Measurements from ENCODE around the gene SLK. TPM values are rescaled to one million over a fixed set of nuclear protein-coding genes. Genes with fewer than 3 reads are reported as not detected.

SLK gene
- total RNA-seq, 1 experiment from 2014 or later, result 25.6 TPM

DNA sequence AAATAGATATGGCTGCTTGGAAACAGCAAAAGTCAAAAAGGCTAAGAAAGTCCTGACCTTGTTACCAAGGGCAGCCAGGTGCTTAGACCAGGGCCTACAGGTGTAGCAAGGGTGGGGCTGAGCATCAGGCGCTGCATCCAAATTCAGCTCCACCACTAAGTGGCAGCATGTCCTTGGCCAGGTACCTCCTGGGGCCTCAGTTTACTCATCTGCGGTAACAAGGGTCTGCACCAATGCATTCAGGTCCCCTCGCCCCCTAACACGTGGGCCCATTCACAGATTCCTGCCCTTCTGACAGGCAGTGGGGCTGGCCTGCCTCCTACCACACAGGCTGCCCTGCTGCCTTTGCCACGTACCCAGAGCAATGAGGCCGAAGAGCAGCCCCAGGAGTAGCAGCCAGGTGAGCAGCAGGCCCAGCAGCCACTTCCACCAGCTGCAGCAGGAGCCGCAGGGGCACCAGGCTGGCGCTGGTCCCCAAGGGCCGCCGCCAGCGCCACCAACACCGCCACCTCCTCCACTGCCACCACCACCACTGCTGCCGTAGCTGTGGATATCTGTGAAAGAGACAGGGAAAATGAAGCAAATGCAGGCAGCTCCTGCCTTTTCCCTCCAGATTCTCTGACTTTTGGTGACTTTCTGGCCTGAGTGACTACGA lies 89.8 kb downstream of the SLK start:
- Mint-ChIP-seq H3K4me3 (ENCODE audit: low read depth, unreplicated experiment) (no peak overlapping the region), H3K36me3 (ENCODE audit: insufficient read depth, unreplicated experiment) (no peaks in the 10 kb centered on the region), H3K27ac (ENCODE audit: unreplicated experiment) (no peak overlapping the region), H3K4me1 (ENCODE audit: low read depth, unreplicated experiment) (peaks cover 16% of the 10 kb centered on the region), H3K9me3 (ENCODE audit: low read depth, unreplicated experiment) (no peaks in the 10 kb centered on the region), H3K27me3 (ENCODE audit: unreplicated experiment) (no peaks in the 10 kb centered on the region)
- CTCF ChIA-PET, result no interaction called here
- intact Hi-C loops (cut with micrococcal nuclease; ENCODE audit: unreplicated experiment), result no loop called here
- TF ChIP-seq, protein P1, sequence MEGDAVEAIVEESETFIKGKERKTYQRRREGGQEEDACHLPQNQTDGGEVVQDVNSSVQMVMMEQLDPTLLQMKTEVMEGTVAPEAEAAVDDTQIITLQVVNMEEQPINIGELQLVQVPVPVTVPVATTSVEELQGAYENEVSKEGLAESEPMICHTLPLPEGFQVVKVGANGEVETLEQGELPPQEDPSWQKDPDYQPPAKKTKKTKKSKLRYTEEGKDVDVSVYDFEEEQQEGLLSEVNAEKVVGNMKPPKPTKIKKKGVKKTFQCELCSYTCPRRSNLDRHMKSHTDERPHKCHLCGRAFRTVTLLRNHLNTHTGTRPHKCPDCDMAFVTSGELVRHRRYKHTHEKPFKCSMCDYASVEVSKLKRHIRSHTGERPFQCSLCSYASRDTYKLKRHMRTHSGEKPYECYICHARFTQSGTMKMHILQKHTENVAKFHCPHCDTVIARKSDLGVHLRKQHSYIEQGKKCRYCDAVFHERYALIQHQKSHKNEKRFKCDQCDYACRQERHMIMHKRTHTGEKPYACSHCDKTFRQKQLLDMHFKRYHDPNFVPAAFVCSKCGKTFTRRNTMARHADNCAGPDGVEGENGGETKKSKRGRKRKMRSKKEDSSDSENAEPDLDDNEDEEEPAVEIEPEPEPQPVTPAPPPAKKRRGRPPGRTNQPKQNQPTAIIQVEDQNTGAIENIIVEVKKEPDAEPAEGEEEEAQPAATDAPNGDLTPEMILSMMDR (IDR thresholded peaks at IDR 0.05; ENCODE audit: unreplicated experiment), result no peak
- BruUV-seq (replicated peaks), result no TSS peak
- no peak for DNase-seq

DNA sequence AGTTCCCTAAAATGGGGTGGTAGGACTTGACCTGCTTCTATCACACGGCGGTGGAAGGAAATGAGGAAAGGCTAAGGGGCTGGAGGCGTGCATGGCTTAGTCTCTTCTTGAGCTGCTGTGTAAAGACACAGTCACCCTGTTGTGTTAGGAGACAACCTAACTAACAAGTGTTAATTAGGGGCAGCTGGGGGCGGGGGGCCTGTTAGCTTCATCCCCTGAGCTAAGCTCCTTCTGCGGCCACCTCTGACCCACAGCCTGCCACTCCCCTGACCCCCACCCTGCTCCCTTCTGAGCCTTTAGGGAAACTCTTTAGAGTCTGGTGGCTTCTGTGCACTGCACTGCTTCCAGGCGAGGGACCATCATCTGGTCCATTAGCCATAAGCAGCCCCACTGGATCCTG lies 90.8 kb downstream of the SLK start:
- Mint-ChIP-seq H3K9me3 (ENCODE audit: low read depth, unreplicated experiment) (no peaks in the 10 kb centered on the region), H3K4me1 (ENCODE audit: low read depth, unreplicated experiment) (peaks cover 11% of the 10 kb centered on the region), H3K4me3 (ENCODE audit: low read depth, unreplicated experiment) (no peak overlapping the region), H3K27me3 (ENCODE audit: unreplicated experiment) (no peaks in the 10 kb centered on the region), H3K36me3 (ENCODE audit: insufficient read depth, unreplicated experiment) (no peaks in the 10 kb centered on the region), H3K27ac (ENCODE audit: unreplicated experiment) (no peak overlapping the region)
- TF ChIP-seq, protein P1 (IDR thresholded peaks at IDR 0.05; ENCODE audit: unreplicated experiment), result no peak
- intact Hi-C loops (cut with micrococcal nuclease; ENCODE audit: unreplicated experiment), result no loop called here
- CTCF ChIA-PET, result no interaction called here
- DNase-seq, result no peak
- no TSS peak for BruUV-seq (replicated peaks)

DNA sequence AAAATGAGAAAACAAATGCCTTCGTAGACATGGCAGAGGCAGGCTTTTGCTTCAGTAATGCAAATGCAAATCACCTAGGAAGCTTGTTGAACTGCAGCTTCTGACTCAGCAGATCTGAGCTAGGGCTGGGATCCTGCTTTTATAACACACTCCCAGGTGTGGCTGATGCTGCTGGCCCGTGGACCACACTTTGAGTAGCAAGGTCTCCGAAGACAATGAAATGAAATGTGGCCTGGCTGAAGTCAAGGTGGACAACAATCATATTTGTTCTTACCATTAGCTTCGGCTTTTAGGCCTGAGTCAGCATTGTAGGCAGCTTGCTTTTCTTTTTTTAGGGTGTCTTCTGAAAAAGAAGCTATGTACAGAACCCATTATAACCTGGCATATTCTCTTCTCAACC lies 92.4 kb downstream of the SLK start:
- H3K27me3 Mint-ChIP-seq (ENCODE audit: unreplicated experiment), result no peaks in the 10 kb centered on the region
- no TSS peak for BruUV-seq (replicated peaks)
- H3K36me3 Mint-ChIP-seq (ENCODE audit: insufficient read depth, unreplicated experiment), result no peaks in the 10 kb centered on the region
- peaks cover 3% of the 10 kb centered on the region for H3K4me1 Mint-ChIP-seq (ENCODE audit: low read depth, unreplicated experiment)
- CTCF ChIA-PET, result interaction anchor here (1.0 kb wide), 1 partner anchor 10 kb away, joined by 3 read pairs; no protein-coding TSS in a partner anchor
- DNase-seq, result no peak
- H3K9me3 Mint-ChIP-seq (ENCODE audit: low read depth, unreplicated experiment), result no peaks in the 10 kb centered on the region
- intact Hi-C loops (cut with micrococcal nuclease; ENCODE audit: unreplicated experiment), result no loop called here
- no peak overlapping the region for H3K27ac Mint-ChIP-seq (ENCODE audit: unreplicated experiment)
- no peak overlapping the region for H3K4me3 Mint-ChIP-seq (ENCODE audit: low read depth, unreplicated experiment)
- TF ChIP-seq, protein P1 (IDR thresholded peaks at IDR 0.05; ENCODE audit: unreplicated experiment), result no peak

DNA sequence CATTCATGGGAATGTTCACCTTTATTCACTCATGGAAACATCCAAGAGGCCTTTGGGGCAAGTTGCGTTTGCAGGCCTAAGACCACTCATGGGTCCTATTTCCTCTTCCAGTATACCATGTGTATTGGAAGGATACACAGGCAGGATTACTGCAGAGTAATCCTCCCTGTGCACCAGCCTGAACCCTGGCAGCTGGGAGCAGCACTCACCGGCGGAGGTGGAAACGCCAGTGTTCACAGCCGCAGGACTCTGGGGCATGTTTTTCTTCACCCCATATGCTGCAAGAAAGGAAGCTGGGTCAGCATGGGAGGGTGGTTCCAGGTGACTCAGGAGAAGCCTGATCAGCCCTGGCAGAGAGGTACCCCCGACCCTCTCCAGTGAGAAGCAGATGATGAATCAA lies 94.3 kb downstream of the SLK start:
- BruUV-seq (replicated peaks), result no TSS peak
- no peaks in the 10 kb centered on the region for H3K4me1 Mint-ChIP-seq (ENCODE audit: low read depth, unreplicated experiment)
- no peak overlapping the region for H3K27ac Mint-ChIP-seq (ENCODE audit: unreplicated experiment)
- no peak overlapping the region for H3K4me3 Mint-ChIP-seq (ENCODE audit: low read depth, unreplicated experiment)
- H3K27me3 Mint-ChIP-seq (ENCODE audit: unreplicated experiment), result no peaks in the 10 kb centered on the region
- CTCF ChIA-PET, result no interaction called here
- no peaks in the 10 kb centered on the region for H3K9me3 Mint-ChIP-seq (ENCODE audit: low read depth, unreplicated experiment)
- no peaks in the 10 kb centered on the region for H3K36me3 Mint-ChIP-seq (ENCODE audit: insufficient read depth, unreplicated experiment)
- DNase-seq, result no peak
- intact Hi-C loops (cut with micrococcal nuclease; ENCODE audit: unreplicated experiment), result no loop called here
- TF ChIP-seq, protein P1 (IDR thresholded peaks at IDR 0.05; ENCODE audit: unreplicated experiment), result no peak
